C4-2B (cell line): ENCODE data around the gene PRKG1.

Experiments used
- H3K27ac ChIP-seq: fragments of 450-650 bp; 2 replicates; pipeline ENCODE4 v1.5.1; 2017
- ZFX ChIP-seq: fragments of 450-650 bp; IDR thresholded peaks from 2 replicates; pipeline ENCODE4 v1.6.1; 2017
- TF ChIP-seq, protein P1 (sequence below): fragments of 450-650 bp; conservative IDR thresholded peaks from 2 replicates; pipeline ENCODE4 v1.5.1; 2017; ENCODE audit warnings: mild to moderate bottlenecking

Gene PRKG1

GRCh38 chr10:51230887-51231585, 156.7 kb downstream of the PRKG1 start:
- no peak overlapping the region for H3K27ac ChIP-seq
- TF ChIP-seq ZFX = no peak
- TF ChIP-seq, protein P1, sequence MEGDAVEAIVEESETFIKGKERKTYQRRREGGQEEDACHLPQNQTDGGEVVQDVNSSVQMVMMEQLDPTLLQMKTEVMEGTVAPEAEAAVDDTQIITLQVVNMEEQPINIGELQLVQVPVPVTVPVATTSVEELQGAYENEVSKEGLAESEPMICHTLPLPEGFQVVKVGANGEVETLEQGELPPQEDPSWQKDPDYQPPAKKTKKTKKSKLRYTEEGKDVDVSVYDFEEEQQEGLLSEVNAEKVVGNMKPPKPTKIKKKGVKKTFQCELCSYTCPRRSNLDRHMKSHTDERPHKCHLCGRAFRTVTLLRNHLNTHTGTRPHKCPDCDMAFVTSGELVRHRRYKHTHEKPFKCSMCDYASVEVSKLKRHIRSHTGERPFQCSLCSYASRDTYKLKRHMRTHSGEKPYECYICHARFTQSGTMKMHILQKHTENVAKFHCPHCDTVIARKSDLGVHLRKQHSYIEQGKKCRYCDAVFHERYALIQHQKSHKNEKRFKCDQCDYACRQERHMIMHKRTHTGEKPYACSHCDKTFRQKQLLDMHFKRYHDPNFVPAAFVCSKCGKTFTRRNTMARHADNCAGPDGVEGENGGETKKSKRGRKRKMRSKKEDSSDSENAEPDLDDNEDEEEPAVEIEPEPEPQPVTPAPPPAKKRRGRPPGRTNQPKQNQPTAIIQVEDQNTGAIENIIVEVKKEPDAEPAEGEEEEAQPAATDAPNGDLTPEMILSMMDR = no peak

DNA sequence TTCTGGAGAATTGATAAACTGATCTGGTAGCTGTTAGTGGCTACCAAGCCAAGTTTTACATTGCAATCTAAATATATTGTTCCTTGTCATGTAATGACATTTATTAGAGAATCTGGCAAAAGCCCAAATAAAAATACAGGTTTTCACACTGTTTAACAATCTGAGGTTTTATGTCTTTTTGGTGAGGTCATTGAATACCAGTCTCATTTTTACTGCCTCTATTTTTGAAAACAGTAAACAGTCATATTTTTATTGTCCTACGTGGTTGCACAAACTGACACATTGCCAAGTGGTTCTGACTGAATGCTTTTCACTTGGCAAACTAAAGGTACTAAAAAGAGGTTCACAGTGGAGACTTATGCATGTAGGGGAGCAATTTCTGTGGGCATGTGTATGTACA, 157.5 kb downstream of the PRKG1 start:
- TF ChIP-seq ZFX = no peak
- TF ChIP-seq, protein P1 = no peak
- no peak overlapping the region for H3K27ac ChIP-seq

- H3K27ac ChIP-seq = no peak overlapping the region
- TF ChIP-seq ZFX = no peak
- TF ChIP-seq, protein P1 = no peak
These were observed 159.2 kb downstream of the PRKG1 start for GRCh38 chr10:51233337-51234100.

DNA sequence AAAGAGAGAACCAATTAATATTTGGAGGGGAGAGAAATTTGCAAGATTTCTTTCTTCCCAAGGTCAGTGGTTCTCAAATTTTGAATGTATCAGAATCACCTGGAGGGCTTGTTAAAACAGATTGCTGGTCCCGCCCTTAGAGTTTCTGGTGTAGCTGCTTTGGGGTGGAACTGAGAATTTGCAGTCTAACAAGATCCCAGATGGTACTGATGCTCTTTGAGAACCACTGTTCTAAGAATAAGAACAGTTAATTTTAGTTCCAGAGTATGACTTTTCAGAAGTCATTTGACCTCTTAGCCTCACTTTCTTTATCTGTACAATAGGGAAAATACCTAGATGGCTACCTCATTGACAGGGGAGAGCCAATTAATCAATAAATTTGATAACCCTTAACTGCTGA, 161.6 kb downstream of the PRKG1 start:
- TF ChIP-seq, protein P1 = no peak
- no peak for TF ChIP-seq ZFX

GRCh38 chr10:51239006-51239405, 164.7 kb downstream of the PRKG1 start:
- no peak overlapping the region for H3K27ac ChIP-seq
- TF ChIP-seq, protein P1 = no peak
- no peak for TF ChIP-seq ZFX

More for the DNA sequence above, 161.6 kb downstream of the PRKG1 start:
- H3K27ac ChIP-seq = no peak overlapping the region

GRCh38 chr10:51241461-51241860, 167.2 kb downstream of the PRKG1 start:
- H3K27ac ChIP-seq = no peak overlapping the region
- TF ChIP-seq, protein P1 = no peak
- TF ChIP-seq ZFX = no peak

DNA sequence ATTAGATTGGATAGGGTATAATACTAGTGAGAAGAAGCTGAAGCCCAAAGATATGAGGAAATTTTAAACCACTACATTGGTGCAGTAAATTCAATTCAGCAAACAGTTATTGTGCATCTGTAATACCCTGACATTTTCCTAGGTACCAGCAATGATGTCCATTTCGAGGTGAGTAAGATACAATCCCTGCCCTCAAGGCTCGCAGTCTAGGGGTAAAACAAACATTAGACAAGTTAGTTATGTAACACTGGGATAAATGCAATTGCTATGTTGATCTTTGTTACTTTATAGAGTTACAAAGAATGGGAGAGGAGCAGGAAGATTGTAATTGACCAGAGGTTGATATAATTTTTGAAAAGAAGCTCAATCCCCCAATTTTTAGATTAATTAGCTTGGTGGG, 168.1 kb downstream of the PRKG1 start:
- no peak overlapping the region for H3K27ac ChIP-seq
- no peak for TF ChIP-seq ZFX
- TF ChIP-seq, protein P1 = no peak
